ENCODE data around the gene C16orf87.
"Not testable (repeated sequence)": the region's sequence is repeated elsewhere in the genome, so short reads cannot be mapped to it uniquely, and the experiment has no call there.

DNA sequence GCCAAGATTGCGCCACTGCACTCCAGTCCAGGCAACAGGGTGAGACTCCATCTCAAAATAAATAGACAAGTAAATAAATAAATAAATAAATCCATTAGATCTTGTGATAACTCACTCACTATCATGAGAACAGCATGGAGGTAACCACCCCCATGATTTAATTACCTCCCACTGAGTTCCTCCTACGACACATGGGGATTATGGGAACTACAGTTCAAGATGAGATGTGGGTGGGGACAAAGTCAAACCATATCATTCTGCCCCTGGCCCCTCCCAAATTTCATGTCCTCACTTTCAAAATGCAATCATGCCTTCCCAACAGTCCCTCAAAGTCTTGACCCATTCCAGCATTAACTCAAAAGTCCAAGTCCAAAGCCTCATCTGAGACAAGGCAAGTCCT lies 36.5 kb upstream of the C16orf87 start:
- TF ChIP-seq, protein P1, sequence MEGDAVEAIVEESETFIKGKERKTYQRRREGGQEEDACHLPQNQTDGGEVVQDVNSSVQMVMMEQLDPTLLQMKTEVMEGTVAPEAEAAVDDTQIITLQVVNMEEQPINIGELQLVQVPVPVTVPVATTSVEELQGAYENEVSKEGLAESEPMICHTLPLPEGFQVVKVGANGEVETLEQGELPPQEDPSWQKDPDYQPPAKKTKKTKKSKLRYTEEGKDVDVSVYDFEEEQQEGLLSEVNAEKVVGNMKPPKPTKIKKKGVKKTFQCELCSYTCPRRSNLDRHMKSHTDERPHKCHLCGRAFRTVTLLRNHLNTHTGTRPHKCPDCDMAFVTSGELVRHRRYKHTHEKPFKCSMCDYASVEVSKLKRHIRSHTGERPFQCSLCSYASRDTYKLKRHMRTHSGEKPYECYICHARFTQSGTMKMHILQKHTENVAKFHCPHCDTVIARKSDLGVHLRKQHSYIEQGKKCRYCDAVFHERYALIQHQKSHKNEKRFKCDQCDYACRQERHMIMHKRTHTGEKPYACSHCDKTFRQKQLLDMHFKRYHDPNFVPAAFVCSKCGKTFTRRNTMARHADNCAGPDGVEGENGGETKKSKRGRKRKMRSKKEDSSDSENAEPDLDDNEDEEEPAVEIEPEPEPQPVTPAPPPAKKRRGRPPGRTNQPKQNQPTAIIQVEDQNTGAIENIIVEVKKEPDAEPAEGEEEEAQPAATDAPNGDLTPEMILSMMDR (conservative IDR thresholded peaks at IDR 0.05; ENCODE audit: low read length): not testable (repeated sequence)
- not testable (repeated sequence) for TF ChIP-seq EZH2phosphoT487 (IDR thresholded peaks at IDR 0.05; ENCODE audit: borderline replicate concordance)
